HG02840 (cell line): Measurements from ENCODE around the gene STIL.
"Not testable (repeated sequence)": the region's sequence is repeated elsewhere in the genome, so short reads cannot be mapped to it uniquely, and the experiment has no call there.

Experiments
- ATAC-seq: cut with Tn5 transposase; IDR thresholded peaks from one replicate; pipeline ENCODE4 v1.9.1; 2021; ENCODE audit warnings: mild to moderate bottlenecking, moderate library complexity, moderate number of reproducible peaks; ENCODE audit not compliant: unreplicated experiment, low FRiP score

Gene STIL

DNA sequence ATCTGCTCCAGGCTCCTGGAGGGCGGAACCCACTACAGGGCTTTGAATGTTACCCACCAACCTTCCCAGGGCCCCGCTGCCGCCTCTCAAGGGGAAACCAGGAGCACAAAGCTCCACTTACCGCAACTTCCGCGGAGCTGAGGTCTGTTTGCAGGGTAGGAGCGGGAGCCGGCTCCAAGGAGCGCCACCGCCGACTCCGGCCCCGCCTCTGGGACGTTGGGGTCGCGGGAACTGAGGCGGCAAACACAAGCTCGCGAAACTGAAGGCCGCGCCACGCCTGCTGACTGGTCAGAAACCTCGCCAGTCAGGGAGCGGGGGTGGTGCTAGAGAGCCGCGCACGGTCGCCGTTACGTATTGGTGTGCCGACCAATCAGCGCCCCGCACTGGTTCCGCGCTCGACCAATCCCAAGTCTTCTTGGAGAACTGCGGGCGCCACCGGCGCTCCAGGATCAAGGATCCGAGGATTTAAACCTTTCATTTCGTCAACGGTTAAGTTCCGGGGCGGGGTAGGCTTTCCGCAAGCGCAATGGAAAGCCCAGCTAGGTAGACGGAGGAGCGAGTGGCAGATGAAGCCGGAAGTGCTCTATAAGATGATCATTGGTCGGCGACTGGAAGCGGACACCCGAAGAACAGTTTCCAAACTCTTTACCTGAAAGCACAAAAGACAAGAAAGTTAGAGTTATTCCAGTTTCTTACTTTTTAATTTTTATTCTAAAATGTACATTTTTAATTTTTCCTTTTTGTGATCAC lies at the start of gene STIL:
Gene STIL (minus strand): TSS at position 233 of the 750 bp plus-strand sequence. CDS start 3,828 bp downstream, outside the sequence.
- peak; percentile 98 for ATAC-seq

DNA sequence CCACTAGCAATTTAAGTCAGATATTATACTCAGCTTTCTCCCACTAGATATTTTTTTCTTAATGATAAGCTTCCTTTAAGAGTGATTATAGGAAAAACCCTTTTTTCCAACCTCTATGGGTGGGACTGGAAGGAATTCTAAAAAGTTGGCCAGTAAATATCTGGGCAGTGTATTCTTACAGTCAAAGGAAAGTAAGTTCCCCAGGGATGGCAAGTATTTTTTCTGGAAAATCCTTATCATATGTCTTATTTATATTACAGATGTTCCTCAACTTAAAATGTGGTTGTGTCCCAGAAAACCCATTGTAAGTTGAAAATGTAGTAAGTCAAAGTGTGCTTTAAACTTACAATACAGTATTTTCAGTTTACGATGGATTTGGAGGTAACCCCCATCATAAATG lies 48.9 kb upstream of the STIL start:
- ATAC-seq: no peak

DNA sequence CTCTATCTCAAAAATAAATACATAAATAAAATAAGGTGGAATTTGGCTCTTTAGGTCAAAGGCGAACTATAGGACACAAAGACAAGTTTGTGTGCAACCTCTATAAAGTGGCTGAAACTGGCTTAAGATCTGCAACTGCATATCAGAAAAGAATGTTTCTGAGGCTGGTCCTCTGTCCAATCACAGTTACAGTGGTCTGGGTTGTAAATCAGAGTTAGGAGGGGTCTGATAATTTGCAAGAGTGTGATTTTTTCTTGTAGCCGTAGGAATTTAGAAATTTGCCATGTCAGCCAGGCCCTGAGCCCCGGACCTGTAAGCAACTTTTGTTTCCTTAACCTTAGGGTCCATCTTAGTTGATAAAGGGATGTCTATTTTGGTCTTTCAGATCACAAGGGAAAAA lies 47.4 kb upstream of the STIL start:
- no peak for ATAC-seq

DNA sequence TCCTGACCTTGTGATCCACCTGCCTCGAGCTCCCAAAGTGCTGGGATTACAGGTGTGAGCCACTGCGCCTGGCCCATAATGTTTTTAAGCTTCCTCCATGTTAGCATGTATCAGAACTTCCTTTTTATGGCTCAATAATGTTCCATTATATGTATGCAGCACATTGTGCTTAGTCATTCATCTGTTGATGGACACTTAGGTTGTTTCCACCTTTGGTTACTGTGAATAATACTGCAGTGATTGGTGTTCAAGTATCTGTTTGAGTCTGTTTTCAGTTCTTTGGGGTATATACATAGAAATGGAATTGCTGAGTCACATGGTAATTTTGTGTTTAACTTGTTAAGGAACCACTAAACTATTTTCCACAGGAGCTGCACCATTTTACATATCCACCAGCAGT lies 37.4 kb upstream of the STIL start:
- ATAC-seq: peak; percentile 85

DNA sequence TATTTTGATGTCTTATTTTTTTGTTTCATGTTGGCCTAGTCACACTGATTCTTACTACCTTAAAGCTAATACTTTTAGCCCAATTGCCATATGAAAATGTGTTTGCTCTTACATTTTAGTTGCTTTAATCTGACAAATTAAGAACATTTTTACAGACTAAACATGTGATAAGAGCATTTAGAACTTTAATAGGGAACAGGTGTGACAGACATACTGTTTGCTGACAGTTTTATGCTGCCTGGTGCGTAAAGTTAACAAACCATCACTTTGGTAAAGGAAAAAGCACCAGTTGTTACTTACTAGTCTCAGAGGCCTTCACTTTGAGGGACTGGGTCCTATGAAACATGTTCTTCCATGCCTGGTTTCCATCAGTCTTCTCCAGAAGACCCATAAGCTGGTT lies 34.3 kb upstream of the STIL start:
- no peak for ATAC-seq

GRCh38 chr1:47347735-47348134 lies 33.8 kb upstream of the STIL start:
- ATAC-seq: no peak

DNA sequence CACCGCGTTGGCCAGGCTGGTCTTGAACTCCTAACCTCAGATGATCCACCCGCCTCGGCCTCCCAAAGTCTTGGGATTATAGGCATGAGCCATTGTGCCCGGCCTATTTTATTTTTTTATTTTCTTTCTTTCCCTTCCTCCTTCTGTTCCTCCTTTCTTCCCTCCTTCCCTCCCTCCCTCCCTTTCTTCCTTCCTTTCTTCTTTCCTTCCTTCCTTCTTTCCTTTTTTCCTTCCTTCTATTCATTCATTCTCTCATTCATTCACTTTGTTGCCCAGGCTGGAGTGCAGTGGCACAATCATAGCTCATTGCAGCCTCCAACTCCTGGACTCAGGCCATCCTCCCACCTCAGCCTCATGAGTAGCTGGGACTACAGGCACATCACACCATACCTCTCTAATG lies 33.0 kb upstream of the STIL start:
- not testable (repeated sequence) for ATAC-seq

DNA sequence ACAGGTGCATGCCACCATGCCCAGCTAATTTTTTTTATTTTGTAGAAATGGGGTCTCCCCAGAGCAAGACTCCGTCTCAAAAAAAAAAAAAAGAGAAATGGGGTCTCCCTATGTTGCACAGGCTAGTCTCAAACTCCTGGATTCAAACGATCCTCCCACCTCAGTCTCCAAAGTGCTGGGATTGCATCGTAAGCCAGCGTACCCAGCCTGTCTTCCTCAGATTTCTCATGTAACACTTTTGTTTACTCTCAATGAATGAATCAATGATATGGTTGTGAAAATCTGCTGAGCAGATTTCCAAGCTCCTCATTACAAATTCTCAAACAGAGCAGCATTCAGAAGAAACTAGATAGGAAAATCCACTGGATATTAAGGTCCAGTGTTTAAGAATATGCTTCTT lies 26.3 kb upstream of the STIL start:
- no peak for ATAC-seq

DNA sequence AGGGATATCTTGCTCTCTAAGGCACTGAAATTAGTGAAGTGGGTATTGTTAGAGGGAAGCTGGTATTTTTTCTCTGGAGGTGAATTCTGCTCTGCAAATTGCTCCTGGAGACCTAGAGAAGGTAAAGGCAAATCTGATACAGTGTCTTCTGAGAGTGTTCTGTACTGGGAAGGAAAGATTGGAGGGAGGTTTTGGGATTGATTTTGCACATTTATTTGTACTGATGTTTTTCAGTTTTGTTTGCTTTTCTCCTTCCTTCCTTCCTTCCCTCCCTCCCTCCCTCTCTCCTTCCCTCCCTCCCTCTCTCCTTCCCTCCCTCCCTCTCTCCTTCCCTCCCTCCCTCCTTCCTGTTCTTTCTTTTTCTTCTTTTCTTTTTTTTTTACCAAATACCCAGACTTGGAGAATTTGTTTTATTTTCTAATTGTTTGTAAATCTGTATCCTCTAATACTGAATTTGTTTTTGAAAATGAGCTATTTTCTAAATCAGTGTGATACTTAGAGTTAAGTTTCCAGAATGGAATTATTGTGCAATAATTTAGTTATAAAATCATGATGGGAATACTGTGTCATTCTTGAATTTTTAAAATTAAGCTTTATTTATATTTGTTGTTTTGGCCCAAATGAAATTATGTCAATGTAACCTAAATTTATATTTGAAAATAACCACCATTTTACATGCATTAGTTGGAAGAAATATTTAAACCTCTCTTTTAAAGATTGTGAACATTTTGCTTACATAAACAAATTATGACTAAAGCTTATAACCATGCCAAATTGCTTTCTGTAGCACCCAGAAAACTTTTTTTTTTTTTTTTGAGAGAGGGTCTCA lies 24.5 kb upstream of the STIL start:
- no peak for ATAC-seq

DNA sequence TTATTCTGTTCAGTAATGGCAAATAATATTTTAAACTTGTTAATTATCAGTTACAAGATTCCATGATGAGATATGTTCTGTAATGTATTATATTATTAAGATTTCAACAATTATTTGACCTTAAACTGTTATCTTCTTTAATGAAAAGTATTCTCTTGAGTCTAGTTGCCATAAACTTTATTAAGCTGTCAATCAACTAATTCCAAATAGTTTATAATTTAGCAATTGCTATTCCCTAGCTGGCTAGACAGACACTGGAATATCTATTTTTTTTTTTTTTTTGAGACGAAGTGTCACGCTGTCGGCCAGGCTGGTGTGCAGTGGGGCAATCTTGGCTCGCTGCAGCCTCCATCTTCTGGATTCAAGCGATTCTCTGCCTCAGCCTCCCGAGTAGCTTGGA lies 23.4 kb upstream of the STIL start:
- no peak for ATAC-seq

DNA sequence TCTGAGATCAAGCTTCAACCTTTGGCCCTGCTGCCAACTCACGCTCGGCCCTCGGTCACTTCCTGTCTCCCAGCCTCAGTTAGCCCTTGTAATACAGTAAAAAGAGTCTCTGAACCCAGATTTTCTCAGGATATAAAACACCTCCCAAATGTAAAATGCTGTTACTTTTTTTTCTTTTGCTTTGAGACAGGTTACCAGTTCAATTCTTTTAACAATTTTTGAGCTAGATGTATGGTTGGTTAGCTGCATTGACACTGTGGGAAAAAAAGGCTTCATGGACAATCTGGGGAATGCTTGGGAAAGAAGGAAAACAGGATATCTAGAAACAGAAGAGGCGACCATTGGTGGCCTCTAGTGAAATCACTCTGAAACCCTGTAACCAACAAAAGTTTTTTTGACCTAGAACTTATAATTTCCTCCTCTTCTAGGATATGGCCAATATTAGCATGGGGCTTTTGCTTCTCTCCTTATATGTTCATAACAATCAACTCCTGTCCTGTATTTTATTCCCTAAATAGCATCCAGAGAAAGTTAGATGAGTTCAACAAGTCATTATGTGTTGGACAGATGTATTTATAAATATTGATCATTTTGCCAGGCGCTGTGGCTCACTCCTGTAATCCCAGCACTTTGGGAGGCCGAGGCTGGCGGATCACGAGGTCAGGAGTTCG lies 21.0 kb upstream of the STIL start:
- ATAC-seq: no peak

GRCh38 chr1:47333922-47334764 lies 20.2 kb upstream of the STIL start:
- peak; percentile 85 for ATAC-seq

GRCh38 chr1:47333578-47333921 lies 19.6 kb upstream of the STIL start, which contains the start of gene CMPK1:
Gene CMPK1, plus strand, starts transcription at chr1:47333790. Its CDS starts 156 bp downstream, at chr1:47333946.
- ATAC-seq: peak; percentile 77

DNA sequence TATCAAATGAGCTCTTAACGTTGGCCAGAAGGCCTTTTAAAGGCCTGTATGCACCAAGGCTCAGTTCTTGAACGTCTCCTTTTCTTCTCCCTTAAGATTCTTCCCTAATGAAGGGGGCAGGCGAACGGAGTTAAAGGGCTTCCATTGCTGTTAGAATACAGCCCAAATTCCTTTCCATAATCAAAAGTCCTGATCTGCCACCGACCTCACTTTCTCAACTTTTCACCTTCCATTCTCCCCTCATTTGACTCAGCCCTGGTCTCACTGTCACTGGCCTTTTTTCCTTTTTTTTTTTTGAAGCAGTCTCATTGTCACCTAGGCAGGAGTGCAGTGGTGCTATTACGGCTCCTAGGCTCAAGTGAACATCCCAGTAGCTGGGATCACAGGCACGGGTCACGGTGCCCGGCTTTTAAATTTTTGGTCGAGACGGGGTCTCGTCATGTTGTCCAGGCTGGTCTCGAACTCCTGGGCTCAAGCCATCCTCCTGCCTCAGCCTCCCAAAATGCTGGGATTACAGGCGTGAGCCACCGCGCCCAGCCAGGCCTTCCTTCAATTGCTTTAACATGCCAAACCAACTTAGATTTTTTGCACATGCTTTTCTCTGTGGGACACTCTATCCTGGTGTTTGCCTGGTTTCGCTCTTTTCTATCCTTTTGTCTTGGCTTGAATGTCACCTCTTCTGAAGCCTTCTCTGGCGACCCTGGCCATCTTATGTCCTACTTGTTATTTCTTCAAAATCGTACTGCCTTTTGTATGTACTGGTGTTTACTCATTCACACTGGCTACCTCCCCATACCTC lies 19.0 kb upstream of the STIL start:
- no peak for ATAC-seq

- no peak for ATAC-seq
Measured at GRCh38 chr1:47331875-47332274, 17.9 kb upstream of the STIL start.

DNA sequence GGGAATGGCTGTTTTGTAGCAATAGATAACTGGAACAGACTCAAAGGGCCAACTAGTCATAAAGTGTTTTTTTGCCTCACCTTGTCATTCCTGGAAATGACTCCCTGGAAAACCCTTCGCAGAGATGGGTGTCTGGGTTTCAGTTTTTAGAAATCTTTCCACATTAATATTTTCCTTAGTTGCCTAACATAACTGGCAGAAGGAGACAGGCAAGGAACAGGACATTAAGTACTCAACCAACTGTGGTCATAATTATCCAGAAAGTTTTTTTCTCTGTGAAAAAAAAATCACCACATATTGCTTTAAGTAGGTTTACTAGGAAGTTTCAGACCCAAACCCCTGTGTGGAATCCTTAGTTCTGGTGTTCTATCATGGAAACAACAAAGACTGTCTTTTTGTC lies 16.3 kb upstream of the STIL start:
- no peak for ATAC-seq

DNA sequence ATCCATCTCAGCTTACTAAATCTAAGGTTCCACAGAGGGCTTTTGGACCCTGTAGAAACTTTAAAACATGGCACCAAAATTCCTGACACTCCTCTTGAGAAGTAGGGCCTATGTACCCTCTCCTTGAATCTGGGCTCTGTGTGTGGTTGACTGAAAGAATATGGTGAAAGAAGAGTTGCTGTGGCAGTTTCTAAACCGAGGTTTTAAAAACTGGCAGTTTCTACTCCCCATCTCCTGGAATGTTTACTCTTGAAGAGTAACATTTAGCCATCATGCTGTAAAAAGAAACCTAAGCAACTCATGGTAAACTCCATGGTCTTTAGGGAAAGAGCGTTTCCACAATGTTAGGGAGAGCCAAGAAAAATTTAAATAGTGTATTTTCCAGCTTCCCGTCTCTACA lies 15.0 kb upstream of the STIL start:
- ATAC-seq: no peak

DNA sequence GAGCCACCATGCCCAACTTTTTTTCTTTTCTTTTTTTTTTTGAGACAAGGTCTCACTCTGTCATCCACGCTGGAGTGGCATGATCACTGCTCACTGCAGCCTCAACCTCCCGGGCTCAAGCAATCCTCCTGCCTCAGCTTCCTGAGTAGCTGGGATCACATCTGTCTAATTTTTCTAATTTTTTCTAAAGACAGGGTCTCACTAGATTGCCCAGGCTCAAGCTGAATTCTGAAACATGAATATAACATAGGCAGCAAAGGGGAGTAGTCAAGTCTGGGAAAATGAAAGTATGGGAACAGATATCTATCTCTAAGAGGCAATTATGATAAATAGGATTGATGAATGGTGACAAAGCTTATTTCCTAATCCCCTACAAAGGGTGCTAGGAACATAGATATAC lies 12.3 kb upstream of the STIL start:
- no peak for ATAC-seq

DNA sequence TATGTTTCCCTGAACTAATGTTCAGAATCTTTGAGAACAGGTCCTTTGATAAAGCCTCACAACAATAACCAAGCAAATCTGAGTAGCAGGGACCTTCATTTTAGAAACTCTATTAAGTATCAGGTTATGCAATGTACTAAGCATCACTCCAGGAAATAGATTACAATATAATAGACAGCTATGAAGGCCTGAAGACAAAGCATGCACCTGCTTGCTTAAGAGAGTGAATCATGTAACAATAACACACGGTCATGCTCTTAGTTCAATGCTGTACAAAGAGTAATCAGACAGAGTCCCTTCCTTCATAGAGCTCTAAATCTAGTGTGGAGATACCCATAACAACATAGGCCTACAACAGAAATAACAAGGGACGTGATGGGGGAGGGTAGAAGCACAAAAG lies 11.6 kb upstream of the STIL start:
- ATAC-seq: no peak

DNA sequence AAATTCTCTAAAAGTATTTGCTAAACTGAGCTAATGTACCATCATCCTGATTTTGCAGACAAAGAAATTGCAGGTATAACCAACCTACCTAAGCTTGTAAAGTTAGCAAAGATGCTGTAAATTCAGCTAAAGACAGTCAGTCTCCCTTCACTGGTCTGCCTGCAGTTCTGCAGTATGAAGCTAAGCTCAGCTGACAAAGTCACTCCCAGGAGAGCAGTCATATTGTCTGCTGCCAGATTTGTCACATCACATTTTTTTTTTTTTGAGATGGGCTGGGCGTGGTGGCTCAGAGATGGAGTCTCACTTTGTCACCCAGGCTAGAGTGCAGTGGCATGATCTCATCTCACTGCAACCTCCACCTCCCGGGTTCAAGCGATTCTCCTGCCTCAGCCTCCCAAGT lies 10.7 kb upstream of the STIL start:
- no peak for ATAC-seq
